Measurements from ENCODE around the gene SDHA.
"Not testable (repeated sequence)": the region's sequence is repeated elsewhere in the genome, so short reads cannot be mapped to it uniquely, and the experiment has no call there.

The SDHA gene

GRCh38 chr5:222951-223715, 5.0 kb downstream of the SDHA start:
- DNase-seq: not testable (repeated sequence)

- DNase-seq: no peak
These were observed 5.7 kb downstream of the SDHA start for GRCh38 chr5:223791-224190.

- DNase-seq: no peak
These were observed 7.2 kb downstream of the SDHA start for GRCh38 chr5:225334-225733.

DNA sequence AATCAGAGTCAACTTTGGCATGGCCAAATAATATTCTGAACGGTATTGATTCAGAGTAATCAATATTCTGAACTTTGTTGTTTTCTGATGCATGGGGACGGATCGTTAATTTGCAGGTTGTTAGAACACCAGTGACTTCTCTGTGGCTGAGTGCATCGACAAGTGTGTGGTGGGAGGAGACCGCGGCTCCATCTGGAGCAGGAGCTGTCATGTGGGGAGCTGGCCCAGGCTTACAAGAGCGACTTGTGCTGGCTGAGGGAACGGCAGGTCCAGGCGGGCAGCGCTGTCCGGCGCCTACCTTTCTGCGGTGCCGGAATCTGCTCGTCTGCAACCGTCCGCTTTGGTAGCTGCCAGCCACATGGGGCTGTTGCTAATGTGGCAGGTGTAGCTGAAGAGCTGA, 9.3 kb downstream of the SDHA start:
- not testable (repeated sequence) for DNase-seq

GRCh38 chr5:228886-229285, 10.8 kb downstream of the SDHA start:
- DNase-seq: no peak

GRCh38 chr5:230711-231110, 12.6 kb downstream of the SDHA start:
- no peak for DNase-seq

DNA sequence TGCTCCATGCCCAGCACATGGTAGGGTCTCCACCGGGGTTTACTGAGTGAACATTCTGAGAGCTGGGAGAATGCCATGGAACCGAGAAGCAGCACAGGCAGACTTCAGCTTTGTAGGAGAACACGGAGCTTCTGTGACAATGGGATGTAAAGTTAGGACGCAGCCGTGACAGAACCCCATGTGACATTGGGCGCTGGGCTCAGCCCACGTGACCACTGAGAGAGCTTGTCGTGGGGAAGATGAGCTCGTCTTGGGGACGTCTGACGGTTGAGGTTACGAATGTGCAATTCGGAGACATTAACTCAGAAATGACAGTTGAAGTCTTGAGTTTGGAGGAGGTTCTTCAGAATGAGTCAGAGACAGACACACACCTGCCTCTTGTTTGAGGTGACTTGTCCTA, 13.5 kb downstream of the SDHA start:
- no peak for DNase-seq

GRCh38 chr5:233426-233825, 15.3 kb downstream of the SDHA start:
- not testable (repeated sequence) for DNase-seq

GRCh38 chr5:234450-234849, 16.3 kb downstream of the SDHA start:
- DNase-seq: no peak

DNA sequence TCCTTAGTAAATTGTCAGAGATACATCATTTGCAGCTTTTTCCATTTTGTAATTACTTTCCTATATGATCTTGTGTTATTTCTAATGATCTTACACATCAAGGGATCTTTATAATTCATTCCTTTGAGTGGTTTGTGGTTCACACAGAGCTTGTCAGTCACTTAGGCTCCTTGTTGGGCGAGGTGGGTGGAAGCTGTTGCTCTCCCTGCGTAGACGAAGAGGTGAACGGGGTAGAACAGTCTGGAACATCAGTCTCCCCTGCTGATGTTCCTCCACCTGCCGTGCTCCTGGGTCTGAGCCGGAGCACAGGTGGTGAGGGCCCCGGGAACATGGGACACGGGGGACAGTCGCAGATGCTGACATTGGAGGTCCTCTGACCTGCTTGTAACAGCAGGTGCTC, 17.4 kb downstream of the SDHA start:
- DNase-seq: not testable (repeated sequence)

DNA sequence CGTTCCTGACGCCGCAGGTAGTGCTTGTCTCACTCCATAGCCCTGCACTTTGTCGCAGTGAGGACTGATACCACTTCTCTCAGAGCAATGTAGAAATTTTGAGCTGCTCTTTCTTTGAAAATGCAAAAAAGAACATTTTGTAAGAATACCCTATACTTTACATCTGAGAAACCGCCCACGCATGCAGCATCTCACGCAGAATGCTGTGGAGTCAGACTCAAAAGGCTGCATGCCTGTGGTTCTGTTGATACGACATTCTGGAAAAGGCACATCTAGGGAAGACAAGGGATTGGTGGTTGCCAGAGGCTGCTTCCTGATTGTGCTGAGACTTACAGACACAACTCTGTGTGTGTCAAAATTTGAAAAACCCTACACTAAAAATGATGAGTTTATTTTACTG, 19.8 kb downstream of the SDHA start:
- DNase-seq: not testable (repeated sequence)

GRCh38 chr5:240550-240949, 22.4 kb downstream of the SDHA start:
- not testable (repeated sequence) for DNase-seq

DNA sequence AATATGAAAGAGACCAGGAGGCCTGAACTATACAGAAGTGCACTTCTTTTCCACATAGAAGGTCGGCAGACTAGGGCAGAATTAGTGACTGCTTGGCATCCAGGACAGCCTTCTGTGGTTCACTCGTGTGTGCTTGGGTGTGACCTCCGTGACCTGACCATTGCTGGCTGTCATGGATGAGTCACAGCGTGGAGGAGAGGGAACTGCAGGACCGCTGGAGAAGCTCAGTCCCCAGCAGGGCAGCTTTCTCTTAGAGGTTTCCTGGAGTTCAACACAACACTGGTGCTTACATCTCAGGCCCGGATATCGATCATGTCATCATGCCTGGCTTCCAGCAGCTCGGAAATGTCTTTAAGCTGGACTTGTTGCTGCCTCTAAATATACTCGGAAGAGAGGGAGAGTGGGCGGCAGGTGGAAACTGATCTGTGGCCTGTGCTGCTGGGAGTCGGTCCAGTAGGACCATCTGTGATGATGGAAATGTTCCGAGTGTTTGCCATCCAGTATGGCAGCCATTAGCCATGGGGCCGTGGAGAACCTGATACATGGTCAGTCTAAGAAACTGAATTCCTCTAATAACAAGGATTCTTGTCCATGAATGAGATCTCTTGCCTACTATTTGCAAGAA, 23.0 kb downstream of the SDHA start:
- DNase-seq: not testable (repeated sequence)

GRCh38 chr5:243683-244367, 25.7 kb downstream of the SDHA start:
- not testable (repeated sequence) for DNase-seq

DNA sequence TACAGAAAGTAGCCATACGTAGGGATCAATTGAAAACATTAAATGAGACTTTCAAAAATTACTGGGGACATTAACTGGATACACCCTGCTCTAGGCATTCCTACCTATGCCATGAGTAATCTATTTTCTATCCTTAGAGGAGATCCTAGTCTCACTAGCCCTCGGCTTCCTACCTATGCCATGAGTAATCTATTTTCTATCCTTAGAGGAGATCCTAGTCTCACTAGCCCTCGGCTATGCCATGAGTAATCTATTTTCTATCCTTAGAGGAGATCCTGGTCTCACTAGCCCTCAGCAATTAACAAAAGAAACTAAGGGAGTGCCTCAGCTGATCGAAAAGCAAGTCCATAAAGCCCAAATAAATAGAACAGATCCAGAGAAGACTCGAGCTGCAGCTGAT, 27.6 kb downstream of the SDHA start:
- not testable (repeated sequence) for DNase-seq

DNA sequence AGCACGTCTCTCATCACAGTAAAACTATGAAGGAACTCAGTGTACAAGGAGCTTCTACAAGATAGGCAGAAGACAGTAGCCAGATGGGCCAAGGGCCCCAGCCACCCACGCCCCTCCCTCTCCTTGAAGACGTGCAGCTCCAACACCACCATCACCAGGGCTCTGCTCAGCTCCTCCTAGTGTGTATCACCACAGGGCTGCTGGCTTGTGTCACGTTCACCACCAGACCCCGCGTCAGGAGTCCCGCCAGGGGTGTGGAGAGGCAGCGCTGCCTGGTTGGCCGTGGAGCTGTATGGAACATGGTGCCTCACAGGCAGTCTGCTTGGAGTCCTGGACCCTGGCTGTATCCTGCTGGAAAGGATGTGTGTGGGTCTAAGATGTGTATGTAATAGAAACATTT, 32.3 kb downstream of the SDHA start:
- DNase-seq: not testable (repeated sequence)

- not testable (repeated sequence) for DNase-seq
These were observed 32.9 kb downstream of the SDHA start for GRCh38 chr5:251016-251415.

- not testable (repeated sequence) for DNase-seq
These were observed 33.4 kb downstream of the SDHA start for GRCh38 chr5:251538-251937.

GRCh38 chr5:251975-252374, 33.9 kb downstream of the SDHA start:
- not testable (repeated sequence) for DNase-seq

- DNase-seq: no peak
These were observed 34.4 kb downstream of the SDHA start for GRCh38 chr5:252546-252945.

DNA sequence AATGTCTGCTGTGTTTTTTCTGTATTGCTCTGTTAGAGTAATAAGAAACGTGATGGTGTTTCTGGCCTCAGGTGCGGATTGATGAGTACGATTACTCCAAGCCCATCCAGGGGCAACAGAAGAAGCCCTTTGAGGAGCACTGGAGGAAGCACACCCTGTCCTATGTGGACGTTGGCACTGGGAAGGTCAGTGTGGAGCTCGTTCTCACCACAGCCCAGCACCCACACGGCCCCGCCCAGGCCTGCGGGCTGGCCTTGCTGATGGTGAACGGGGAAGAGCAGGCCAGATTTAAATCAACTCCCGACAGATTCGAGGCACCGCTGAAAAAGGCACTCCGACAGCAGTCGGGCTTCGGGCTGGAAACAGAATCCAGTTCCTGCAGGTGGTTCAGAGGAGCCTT, 36.2 kb downstream of the SDHA start:
- not testable (repeated sequence) for DNase-seq

GRCh38 chr5:255116-255515, 37.0 kb downstream of the SDHA start:
- not testable (repeated sequence) for DNase-seq

DNA sequence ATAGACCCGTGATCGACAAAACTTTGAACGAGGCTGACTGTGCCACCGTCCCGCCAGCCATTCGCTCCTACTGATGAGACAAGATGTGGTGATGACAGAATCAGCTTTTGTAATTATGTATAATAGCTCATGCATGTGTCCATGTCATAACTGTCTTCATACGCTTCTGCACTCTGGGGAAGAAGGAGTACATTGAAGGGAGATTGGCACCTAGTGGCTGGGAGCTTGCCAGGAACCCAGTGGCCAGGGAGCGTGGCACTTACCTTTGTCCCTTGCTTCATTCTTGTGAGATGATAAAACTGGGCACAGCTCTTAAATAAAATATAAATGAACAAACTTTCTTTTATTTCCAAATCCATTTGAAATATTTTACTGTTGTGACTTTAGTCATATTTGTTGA, 38.2 kb downstream of the SDHA start:
- DNase-seq: not testable (repeated sequence)

GRCh38 chr5:257148-257547, 39.0 kb downstream of the SDHA start:
- no peak for DNase-seq

Data from activated gamma-delta T cell treated with Interleukin-2 at 50 U/mL for 16 hours (primary cell).